WTC11 (cell line): Measurements from ENCODE around the gene CRLF1. TPM values are rescaled to one million over a fixed set of nuclear protein-coding genes. Genes with fewer than 3 reads are reported as not detected.

Experiments used
- ATAC-seq: fragments of 200-7000 bp; cut with Tn5 transposase; 2 replicates; pipeline ENCODE4 v1.10.0; 2021; ENCODE audit warnings: mild to moderate bottlenecking, moderate library complexity
- CTCF ChIA-PET: fragments of 300-600 bp; sonication (Branson Sonifier 250); formaldehyde crosslinking; loops from one replicate; lab custom pipeline; 2021; ENCODE audit warnings: antibody characterized with exemption; lab: Charles Lee
- POLR2A ChIA-PET: fragments of 350-600 bp; sonication (Branson Sonifier 250); formaldehyde crosslinking; loops from one replicate; lab custom pipeline; 2021; ENCODE audit warnings: antibody characterized with exemption; lab: Charles Lee
- DNase-seq: peaks from one replicate; pipeline ENCODE4 v3.0.0; 2021; ENCODE audit warnings: low spot score
- H3K27ac Mint-ChIP-seq: 2 replicates; pipeline ENCODE4 v1.8.0; 2021; ENCODE audit warnings: mixed read lengths
- H3K27me3 Mint-ChIP-seq: 2 replicates; pipeline ENCODE4 v1.8.0; 2021; ENCODE audit warnings: low read depth, mild to moderate bottlenecking, moderate library complexity, mixed read lengths
- H3K36me3 Mint-ChIP-seq: 2 replicates; pipeline ENCODE4 v1.8.0; 2021; ENCODE audit warnings: mixed read lengths
- H3K4me1 Mint-ChIP-seq: 2 replicates; pipeline ENCODE4 v1.8.0; 2022; ENCODE audit warnings: mixed read lengths
- H3K4me3 Mint-ChIP-seq: 2 replicates; pipeline ENCODE4 v1.8.0; 2021; ENCODE audit warnings: mild to moderate bottlenecking, moderate library complexity, mixed read lengths
- H3K9me3 Mint-ChIP-seq: 2 replicates; pipeline ENCODE4 v1.8.0; 2021; ENCODE audit warnings: mixed read lengths
- CREB1 ChIP-seq: sonication (generic); formaldehyde crosslinking; IDR thresholded peaks from 2 replicates; pipeline ENCODE4 v1.8.0; 2023; ENCODE audit warnings: mild to moderate bottlenecking, missing genetic modification reagents
- EMX1 ChIP-seq: fragments of 250-450 bp; sonication (Bioruptor Pico); IDR thresholded peaks from 2 replicates; pipeline ENCODE4 v1.8.0; 2021; ENCODE audit warnings: mild to moderate bottlenecking
- FOXP1 ChIP-seq: sonication (generic); formaldehyde crosslinking; IDR thresholded peaks from 2 replicates; pipeline ENCODE4 v1.8.0; 2022; ENCODE audit warnings: missing genetic modification reagents, mild to moderate bottlenecking, moderate library complexity, borderline replicate concordance
- OVOL2 ChIP-seq: fragments of 250-450 bp; sonication (Bioruptor Pico); IDR thresholded peaks from 2 replicates; pipeline ENCODE4 v1.9.0; 2021; ENCODE audit warnings: mild to moderate bottlenecking, borderline replicate concordance
- PRRX2 ChIP-seq: fragments of 250-450 bp; sonication (Bioruptor Pico); IDR thresholded peaks from 2 replicates; pipeline ENCODE4 v1.8.0; 2021; ENCODE audit warnings: mild to moderate bottlenecking
- RORB ChIP-seq: fragments of 250-450 bp; sonication (Bioruptor Pico); IDR thresholded peaks from 2 replicates; pipeline ENCODE4 v1.9.0; 2021; ENCODE audit warnings: mild to moderate bottlenecking
- SOX15 ChIP-seq: fragments of 250-450 bp; sonication (Bioruptor Pico); IDR thresholded peaks from 2 replicates; pipeline ENCODE4 v1.9.0; 2021; ENCODE audit warnings: mild to moderate bottlenecking
- TEAD1 ChIP-seq: sonication (generic); formaldehyde crosslinking; IDR thresholded peaks from 2 replicates; pipeline ENCODE4 v1.8.0; 2022; ENCODE audit warnings: mild to moderate bottlenecking, missing genetic modification reagents
- ZNF121 ChIP-seq: sonication (generic); formaldehyde crosslinking; IDR thresholded peaks from 2 replicates; pipeline ENCODE4 v1.8.0; 2023; ENCODE audit warnings: missing genetic modification reagents
- ZNF219 ChIP-seq: sonication (generic); formaldehyde crosslinking; IDR thresholded peaks from 2 replicates; pipeline ENCODE4 v1.8.0; 2023; ENCODE audit warnings: missing genetic modification reagents, mild to moderate bottlenecking, borderline replicate concordance
- ZNF232 ChIP-seq: sonication (generic); formaldehyde crosslinking; IDR thresholded peaks from 2 replicates; pipeline ENCODE4 v1.8.0; 2022; ENCODE audit warnings: mild to moderate bottlenecking, missing genetic modification reagents
- total RNA-seq: library from RNA; stranded (reverse); gene quantifications from 3 replicates; pipeline ENCODE4 v1.2.3, GENCODE V29; 2021
- TF ChIP-seq, protein P1 (sequence below): sonication (generic); formaldehyde crosslinking; IDR thresholded peaks from 2 replicates; pipeline ENCODE4 v1.8.1; 2022; ENCODE audit warnings: low read depth, mild to moderate bottlenecking, moderate library complexity, missing genetic modification reagents, borderline replicate concordance
- TF ChIP-seq, protein P2 (sequence below): sonication (generic); formaldehyde crosslinking; conservative IDR thresholded peaks from 2 replicates; pipeline ENCODE4 v1.8.1; 2022; ENCODE audit warnings: mild to moderate bottlenecking, missing genetic modification reagents
- TF ChIP-seq, protein P3 (sequence below): sonication (generic); formaldehyde crosslinking; IDR thresholded peaks from 2 replicates; pipeline ENCODE4 v1.8.1; 2023; ENCODE audit warnings: mild to moderate bottlenecking, missing genetic modification reagents
- TF ChIP-seq, protein P4 (sequence below): sonication (generic); formaldehyde crosslinking; IDR thresholded peaks from 2 replicates; pipeline ENCODE4 v1.8.1; 2023; ENCODE audit warnings: mild to moderate bottlenecking, moderate library complexity, missing genetic modification reagents
- TF ChIP-seq, protein P5 (sequence below): fragments of 250-450 bp; sonication (Bioruptor Pico); IDR thresholded peaks from 2 replicates; pipeline ENCODE4 v1.9.0; 2021; ENCODE audit warnings: mild to moderate bottlenecking
- TF ChIP-seq, protein P6 (sequence below): fragments of 250-450 bp; sonication (Bioruptor Pico); IDR thresholded peaks from 2 replicates; pipeline ENCODE4 v1.8.0; 2021; ENCODE audit warnings: mild to moderate bottlenecking
- TF ChIP-seq, protein P7 (sequence below): sonication (generic); formaldehyde crosslinking; IDR thresholded peaks from 2 replicates; pipeline ENCODE4 v1.8.0; 2022; ENCODE audit warnings: missing genetic modification reagents

The CRLF1 gene
- total RNA-seq, 1 experiment from 2014 or later = 36.4 TPM

DNA sequence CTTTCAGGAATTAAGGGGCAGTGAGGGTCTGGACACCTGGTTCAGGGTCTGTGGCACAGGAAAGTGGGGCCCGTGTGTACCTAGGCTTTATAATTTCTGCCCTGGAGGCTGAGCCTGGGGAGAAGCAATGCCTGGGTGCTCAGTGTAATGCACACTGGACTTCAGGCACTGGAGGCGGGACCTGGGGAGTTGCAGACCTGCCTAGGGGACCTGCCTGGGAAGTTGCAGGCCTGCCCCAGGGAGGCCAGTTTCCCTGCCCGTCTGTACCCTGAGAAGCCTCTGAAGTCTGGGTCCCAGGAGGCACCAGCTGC is 3.6 kb upstream of the CRLF1 start:
- POLR2A ChIA-PET = no interaction called here
- Mint-ChIP-seq H3K9me3 (no peaks in the 10 kb centered on the region), H3K27me3 (peaks cover 84% of the 10 kb centered on the region), H3K27ac (no peak overlapping the region), H3K4me3 (peak overlapping the region; percentile 27), H3K4me1 (peaks cover 44% of the 10 kb centered on the region), H3K36me3 (no peaks in the 10 kb centered on the region)
- 0 out of 2 replicates have a peak, but pooled peaks have one; percentile 31 for TF ChIP-seq FOXP1 (CRISPR knock-in tag)
- TF ChIP-seq TEAD1 (CRISPR knock-in tag) = no peak
- no peak for TF ChIP-seq CREB1 (CRISPR knock-in tag)
- TF ChIP-seq ZNF121 (CRISPR knock-in tag) = peak; percentile 47; the same call in 1 of the 2 replicates
- DNase-seq = no peak
- CTCF ChIA-PET = interaction anchor here (0.7 to 1.4 kb wide), 4 partner anchors 16 to 67 kb away, joined by 4 to 8 read pairs (median 4); no protein-coding TSS in a partner anchor
- peak; percentile 4 for ATAC-seq

DNA sequence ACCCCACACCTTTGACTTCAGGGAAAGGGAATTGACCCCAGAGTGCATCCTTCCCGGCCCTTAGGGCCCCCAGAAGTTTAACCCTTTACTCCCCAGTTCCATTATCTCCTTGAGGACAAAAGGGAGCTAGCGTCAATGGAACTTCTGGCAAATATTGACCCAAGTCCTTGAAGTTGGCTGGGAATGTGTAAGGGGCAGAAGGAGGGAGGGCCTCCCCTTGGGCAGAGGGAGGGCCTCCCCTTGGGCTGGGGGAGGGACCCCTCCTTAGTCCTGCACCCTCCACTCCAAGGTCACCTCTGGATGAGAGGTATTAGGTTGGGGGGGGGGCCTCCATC is 3.1 kb upstream of the CRLF1 start:
- CTCF ChIA-PET = interaction anchor here (0.7 to 1.4 kb wide), 5 partner anchors 10 to 67 kb away, joined by 4 to 8 read pairs (median 4); no protein-coding TSS in a partner anchor
- TF ChIP-seq FOXP1 (CRISPR knock-in tag) = no peak
- TF ChIP-seq, protein P1, sequence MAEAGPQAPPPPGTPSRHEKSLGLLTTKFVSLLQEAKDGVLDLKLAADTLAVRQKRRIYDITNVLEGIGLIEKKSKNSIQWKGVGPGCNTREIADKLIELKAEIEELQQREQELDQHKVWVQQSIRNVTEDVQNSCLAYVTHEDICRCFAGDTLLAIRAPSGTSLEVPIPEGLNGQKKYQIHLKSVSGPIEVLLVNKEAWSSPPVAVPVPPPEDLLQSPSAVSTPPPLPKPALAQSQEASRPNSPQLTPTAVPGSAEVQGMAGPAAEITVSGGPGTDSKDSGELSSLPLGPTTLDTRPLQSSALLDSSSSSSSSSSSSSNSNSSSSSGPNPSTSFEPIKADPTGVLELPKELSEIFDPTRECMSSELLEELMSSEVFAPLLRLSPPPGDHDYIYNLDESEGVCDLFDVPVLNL (CRISPR knock-in tag) = no peak
- TF ChIP-seq, protein P2, sequence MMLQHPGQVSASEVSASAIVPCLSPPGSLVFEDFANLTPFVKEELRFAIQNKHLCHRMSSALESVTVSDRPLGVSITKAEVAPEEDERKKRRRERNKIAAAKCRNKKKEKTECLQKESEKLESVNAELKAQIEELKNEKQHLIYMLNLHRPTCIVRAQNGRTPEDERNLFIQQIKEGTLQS (CRISPR knock-in tag) = no peak
- TF ChIP-seq OVOL2 (CRISPR knock-in tag) = no peak
- no peak for TF ChIP-seq ZNF232 (CRISPR knock-in tag)
- TF ChIP-seq, protein P3, sequence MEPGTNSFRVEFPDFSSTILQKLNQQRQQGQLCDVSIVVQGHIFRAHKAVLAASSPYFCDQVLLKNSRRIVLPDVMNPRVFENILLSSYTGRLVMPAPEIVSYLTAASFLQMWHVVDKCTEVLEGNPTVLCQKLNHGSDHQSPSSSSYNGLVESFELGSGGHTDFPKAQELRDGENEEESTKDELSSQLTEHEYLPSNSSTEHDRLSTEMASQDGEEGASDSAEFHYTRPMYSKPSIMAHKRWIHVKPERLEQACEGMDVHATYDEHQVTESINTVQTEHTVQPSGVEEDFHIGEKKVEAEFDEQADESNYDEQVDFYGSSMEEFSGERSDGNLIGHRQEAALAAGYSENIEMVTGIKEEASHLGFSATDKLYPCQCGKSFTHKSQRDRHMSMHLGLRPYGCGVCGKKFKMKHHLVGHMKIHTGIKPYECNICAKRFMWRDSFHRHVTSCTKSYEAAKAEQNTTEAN (CRISPR knock-in tag) = no peak
- TF ChIP-seq ZNF219 (CRISPR knock-in tag) = no peak
- TF ChIP-seq, all 79 proteins: peak for 0
- DNase-seq (no peak), ATAC-seq (no peak)
- Mint-ChIP-seq H3K27me3 (peaks cover 84% of the 10 kb centered on the region), H3K9me3 (no peaks in the 10 kb centered on the region), H3K27ac (no peak overlapping the region), H3K4me3 (no peak overlapping the region), H3K36me3 (no peaks in the 10 kb centered on the region), H3K4me1 (peaks cover 49% of the 10 kb centered on the region)
- POLR2A ChIA-PET = no interaction called here

DNA sequence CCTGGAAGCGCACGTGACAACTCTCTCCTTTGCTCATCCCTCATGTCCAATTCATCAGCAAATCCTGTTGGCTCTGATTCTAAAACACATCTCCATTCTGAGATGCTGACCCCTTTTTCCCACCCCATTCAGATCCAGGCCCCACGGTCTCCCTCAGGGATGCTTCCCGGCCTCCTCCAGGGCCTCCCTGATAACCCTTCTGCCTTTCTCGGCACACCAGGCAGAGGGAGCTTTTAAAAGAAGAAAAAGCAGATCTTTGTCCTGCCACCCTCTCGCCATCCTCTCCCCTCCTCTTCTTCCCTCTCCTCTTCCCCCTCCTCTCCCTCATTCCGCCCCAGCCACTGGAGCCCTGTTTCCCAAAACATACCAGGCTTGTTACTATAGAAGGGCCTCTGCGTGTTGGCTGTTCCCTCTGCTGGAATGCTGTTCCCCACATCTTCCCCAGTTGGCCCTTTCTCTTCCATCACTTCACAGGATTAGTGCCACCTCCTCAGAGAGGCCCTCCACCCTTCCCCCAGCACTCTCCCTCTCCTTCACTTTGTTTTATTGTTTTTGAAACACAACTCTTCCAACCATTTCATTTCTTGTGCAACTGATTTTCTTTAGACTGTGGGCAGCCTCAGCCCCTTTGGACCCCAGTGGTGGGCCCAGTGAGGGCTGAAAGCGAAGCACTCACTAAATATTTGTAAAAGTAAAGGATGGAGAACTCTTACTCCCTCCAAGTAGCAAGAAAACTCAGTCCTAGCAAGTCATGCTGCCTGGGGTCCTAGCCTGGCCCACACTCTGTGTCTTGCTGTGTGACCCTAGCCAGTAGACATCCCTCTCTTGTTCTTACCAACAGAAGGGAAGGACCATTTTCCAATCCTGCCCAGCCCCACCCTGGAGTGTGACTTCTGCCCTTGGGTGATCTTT is 2.5 kb upstream of the CRLF1 start:
- Mint-ChIP-seq H3K4me1 (peaks cover 49% of the 10 kb centered on the region), H3K4me3 (peak overlapping the region; percentile 38), H3K36me3 (no peaks in the 10 kb centered on the region), H3K9me3 (no peaks in the 10 kb centered on the region), H3K27me3 (peaks cover 84% of the 10 kb centered on the region), H3K27ac (no peak overlapping the region)
- ChIA-PET CTCF (interaction anchor here (0.7 to 1.4 kb wide), 5 partner anchors 10 to 68 kb away, joined by 4 to 8 read pairs (median 4); no protein-coding TSS in a partner anchor), POLR2A (no interaction called here)
- no peak for ATAC-seq
- no peak for DNase-seq
- TF ChIP-seq EMX1 (CRISPR knock-in tag) (no peak), ZNF121 (CRISPR knock-in tag) (no peak), PRRX2 (CRISPR knock-in tag) (no peak), SOX15 (CRISPR knock-in tag) (no peak), RORB (CRISPR knock-in tag) (no peak), OVOL2 (CRISPR knock-in tag) (no peak)
- TF ChIP-seq, protein P4, sequence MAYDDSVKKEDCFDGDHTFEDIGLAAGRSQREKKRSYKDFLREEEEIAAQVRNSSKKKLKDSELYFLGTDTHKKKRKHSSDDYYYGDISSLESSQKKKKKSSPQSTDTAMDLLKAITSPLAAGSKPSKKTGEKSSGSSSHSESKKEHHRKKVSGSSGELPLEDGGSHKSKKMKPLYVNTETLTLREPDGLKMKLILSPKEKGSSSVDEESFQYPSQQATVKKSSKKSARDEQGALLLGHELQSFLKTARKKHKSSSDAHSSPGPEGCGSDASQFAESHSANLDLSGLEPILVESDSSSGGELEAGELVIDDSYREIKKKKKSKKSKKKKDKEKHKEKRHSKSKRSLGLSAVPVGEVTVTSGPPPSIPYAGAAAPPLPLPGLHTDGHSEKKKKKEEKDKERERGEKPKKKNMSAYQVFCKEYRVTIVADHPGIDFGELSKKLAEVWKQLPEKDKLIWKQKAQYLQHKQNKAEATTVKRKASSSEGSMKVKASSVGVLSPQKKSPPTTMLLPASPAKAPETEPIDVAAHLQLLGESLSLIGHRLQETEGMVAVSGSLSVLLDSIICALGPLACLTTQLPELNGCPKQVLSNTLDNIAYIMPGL (CRISPR knock-in tag) = no peak
- TF ChIP-seq, protein P5, sequence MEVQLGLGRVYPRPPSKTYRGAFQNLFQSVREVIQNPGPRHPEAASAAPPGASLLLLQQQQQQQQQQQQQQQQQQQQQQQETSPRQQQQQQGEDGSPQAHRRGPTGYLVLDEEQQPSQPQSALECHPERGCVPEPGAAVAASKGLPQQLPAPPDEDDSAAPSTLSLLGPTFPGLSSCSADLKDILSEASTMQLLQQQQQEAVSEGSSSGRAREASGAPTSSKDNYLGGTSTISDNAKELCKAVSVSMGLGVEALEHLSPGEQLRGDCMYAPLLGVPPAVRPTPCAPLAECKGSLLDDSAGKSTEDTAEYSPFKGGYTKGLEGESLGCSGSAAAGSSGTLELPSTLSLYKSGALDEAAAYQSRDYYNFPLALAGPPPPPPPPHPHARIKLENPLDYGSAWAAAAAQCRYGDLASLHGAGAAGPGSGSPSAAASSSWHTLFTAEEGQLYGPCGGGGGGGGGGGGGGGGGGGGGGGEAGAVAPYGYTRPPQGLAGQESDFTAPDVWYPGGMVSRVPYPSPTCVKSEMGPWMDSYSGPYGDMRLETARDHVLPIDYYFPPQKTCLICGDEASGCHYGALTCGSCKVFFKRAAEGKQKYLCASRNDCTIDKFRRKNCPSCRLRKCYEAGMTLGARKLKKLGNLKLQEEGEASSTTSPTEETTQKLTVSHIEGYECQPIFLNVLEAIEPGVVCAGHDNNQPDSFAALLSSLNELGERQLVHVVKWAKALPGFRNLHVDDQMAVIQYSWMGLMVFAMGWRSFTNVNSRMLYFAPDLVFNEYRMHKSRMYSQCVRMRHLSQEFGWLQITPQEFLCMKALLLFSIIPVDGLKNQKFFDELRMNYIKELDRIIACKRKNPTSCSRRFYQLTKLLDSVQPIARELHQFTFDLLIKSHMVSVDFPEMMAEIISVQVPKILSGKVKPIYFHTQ (CRISPR knock-in tag) = no peak
- TF ChIP-seq, protein P6, sequence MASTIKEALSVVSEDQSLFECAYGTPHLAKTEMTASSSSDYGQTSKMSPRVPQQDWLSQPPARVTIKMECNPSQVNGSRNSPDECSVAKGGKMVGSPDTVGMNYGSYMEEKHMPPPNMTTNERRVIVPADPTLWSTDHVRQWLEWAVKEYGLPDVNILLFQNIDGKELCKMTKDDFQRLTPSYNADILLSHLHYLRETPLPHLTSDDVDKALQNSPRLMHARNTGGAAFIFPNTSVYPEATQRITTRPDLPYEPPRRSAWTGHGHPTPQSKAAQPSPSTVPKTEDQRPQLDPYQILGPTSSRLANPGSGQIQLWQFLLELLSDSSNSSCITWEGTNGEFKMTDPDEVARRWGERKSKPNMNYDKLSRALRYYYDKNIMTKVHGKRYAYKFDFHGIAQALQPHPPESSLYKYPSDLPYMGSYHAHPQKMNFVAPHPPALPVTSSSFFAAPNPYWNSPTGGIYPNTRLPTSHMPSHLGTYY (CRISPR knock-in tag) = no peak
- TF ChIP-seq, protein P7, sequence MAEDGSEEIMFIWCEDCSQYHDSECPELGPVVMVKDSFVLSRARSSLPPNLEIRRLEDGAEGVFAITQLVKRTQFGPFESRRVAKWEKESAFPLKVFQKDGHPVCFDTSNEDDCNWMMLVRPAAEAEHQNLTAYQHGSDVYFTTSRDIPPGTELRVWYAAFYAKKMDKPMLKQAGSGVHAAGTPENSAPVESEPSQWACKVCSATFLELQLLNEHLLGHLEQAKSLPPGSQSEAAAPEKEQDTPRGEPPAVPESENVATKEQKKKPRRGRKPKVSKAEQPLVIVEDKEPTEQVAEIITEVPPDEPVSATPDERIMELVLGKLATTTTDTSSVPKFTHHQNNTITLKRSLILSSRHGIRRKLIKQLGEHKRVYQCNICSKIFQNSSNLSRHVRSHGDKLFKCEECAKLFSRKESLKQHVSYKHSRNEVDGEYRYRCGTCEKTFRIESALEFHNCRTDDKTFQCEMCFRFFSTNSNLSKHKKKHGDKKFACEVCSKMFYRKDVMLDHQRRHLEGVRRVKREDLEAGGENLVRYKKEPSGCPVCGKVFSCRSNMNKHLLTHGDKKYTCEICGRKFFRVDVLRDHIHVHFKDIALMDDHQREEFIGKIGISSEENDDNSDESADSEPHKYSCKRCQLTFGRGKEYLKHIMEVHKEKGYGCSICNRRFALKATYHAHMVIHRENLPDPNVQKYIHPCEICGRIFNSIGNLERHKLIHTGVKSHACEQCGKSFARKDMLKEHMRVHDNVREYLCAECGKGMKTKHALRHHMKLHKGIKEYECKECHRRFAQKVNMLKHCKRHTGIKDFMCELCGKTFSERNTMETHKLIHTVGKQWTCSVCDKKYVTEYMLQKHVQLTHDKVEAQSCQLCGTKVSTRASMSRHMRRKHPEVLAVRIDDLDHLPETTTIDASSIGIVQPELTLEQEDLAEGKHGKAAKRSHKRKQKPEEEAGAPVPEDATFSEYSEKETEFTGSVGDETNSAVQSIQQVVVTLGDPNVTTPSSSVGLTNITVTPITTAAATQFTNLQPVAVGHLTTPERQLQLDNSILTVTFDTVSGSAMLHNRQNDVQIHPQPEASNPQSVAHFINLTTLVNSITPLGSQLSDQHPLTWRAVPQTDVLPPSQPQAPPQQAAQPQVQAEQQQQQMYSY (CRISPR knock-in tag) = no peak
